AG04450 (cell line): ENCODE data around the gene BRSK2. TPM values are rescaled to one million over a fixed set of nuclear protein-coding genes. Genes with fewer than 3 reads are reported as not detected.

Experiments used
- CTCF ChIA-PET: fragments of 300-600, 350-600 bp; formaldehyde crosslinking; extraction: SDS; loops from one replicate; lab custom pipeline; 2022; ENCODE audit warnings: antibody characterized with exemption, inconsistent platforms; lab: Charles Lee
- POLR2A ChIA-PET: fragments of 350-600 bp; formaldehyde crosslinking; extraction: SDS; loops from one replicate; lab custom pipeline; 2021; ENCODE audit warnings: antibody characterized with exemption, inconsistent platforms; lab: Yijun Ruan, JAX
- DNase-seq: peaks from one replicate; pipeline ENCODE4 v3.0.0-alpha.2; 2011; ENCODE audit warnings: low read depth, low spot score
- H3K27ac ChIP-seq: one replicate; pipeline ENCODE4 v1.5.1; 2012; ENCODE audit warnings: low read depth, low read length, control low read depth
- H3K27me3 ChIP-seq: one replicate; pipeline ENCODE4 v1.6.0; 2012; ENCODE audit warnings: low read length; ENCODE audit not compliant: control insufficient read depth, insufficient read depth
- H3K4me3 ChIP-seq: 2 replicates; pipeline ENCODE4 v1.5.1; 2011; ENCODE audit warnings: mild to moderate bottlenecking, low read depth, low read length, control low read depth
- H3K9me3 ChIP-seq: 2 replicates; pipeline ENCODE4 v1.5.1; 2012; ENCODE audit warnings: low read length; ENCODE audit not compliant: control insufficient read depth, insufficient read depth
- polyA plus RNA-seq: library from polyadenylated mRNA; depleted of rRNA; stranded (reverse); fragments of >200 nt; gene quantifications from 2 replicates; pipeline ENCODE4 v1.2.3, GENCODE V29; 2011
- TF ChIP-seq, protein P1 (sequence below): IDR thresholded peaks from 2 replicates; pipeline ENCODE4 v1.5.1; 2011; ENCODE audit warnings: low read depth, low read length, control low read depth, inconsistent platforms

BRSK2 gene
- polyA plus RNA-seq, 1 experiment = 0.11 TPM

DNA sequence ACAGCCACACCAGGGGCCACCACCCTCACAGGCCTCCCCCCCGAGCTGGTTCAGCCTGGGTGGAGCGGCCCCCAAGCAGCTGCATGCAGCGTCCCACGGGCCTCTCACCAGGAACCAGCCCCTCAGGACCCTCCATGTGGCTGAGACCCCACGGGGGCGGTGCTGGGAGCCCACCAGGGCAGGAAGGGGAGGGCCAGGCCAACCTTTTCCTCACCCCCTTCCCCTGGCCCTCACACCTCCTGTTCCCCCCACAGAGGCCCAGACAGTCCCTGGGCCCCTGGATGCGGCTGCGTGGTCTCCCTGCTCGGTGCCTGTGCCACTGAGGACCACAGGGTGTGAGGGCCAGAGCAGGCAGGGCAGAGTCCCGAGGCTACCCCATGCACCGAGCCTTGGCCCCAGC lies 50.3 kb downstream of the BRSK2 start:
- Histone ChIP-seq H3K4me3 (no peak overlapping the region), H3K27ac (no peak overlapping the region), H3K9me3 (no peaks in the 10 kb centered on the region; the same call in 1 of the 2 replicates), H3K27me3 (no peaks in the 10 kb centered on the region)
- TF ChIP-seq, protein P1, sequence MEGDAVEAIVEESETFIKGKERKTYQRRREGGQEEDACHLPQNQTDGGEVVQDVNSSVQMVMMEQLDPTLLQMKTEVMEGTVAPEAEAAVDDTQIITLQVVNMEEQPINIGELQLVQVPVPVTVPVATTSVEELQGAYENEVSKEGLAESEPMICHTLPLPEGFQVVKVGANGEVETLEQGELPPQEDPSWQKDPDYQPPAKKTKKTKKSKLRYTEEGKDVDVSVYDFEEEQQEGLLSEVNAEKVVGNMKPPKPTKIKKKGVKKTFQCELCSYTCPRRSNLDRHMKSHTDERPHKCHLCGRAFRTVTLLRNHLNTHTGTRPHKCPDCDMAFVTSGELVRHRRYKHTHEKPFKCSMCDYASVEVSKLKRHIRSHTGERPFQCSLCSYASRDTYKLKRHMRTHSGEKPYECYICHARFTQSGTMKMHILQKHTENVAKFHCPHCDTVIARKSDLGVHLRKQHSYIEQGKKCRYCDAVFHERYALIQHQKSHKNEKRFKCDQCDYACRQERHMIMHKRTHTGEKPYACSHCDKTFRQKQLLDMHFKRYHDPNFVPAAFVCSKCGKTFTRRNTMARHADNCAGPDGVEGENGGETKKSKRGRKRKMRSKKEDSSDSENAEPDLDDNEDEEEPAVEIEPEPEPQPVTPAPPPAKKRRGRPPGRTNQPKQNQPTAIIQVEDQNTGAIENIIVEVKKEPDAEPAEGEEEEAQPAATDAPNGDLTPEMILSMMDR = no peak
- POLR2A ChIA-PET = no interaction called here
- CTCF ChIA-PET = no interaction called here
- no peak for DNase-seq

DNA sequence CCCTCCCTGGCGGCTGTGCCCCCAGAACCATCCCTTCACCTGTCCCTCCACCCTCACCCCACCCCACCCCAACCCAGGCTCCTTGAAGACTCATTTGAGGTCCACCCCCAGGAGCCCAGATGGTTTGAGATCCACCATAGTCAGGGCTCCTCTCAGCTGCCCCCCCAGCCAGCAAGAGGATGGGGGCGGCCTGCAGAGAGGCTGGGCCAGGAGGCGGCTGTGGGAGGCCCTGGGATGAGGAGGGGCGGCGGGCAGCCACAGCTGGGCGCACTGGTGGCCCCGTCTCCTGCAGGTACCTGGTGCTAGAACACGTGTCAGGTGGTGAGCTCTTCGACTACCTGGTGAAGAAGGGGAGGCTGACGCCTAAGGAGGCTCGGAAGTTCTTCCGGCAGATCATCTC lies 50.8 kb downstream of the BRSK2 start:
- H3K27me3 ChIP-seq = no peaks in the 10 kb centered on the region
- no peak overlapping the region for H3K4me3 ChIP-seq
- TF ChIP-seq, protein P1 = no peak
- POLR2A ChIA-PET = interaction anchor here (0.6 kb wide), 1 partner anchor 83 kb away, joined by 4 read pairs; no protein-coding TSS in a partner anchor
- CTCF ChIA-PET = no interaction called here
- DNase-seq = no peak
- H3K9me3 ChIP-seq = no peaks in the 10 kb centered on the region; the same call in 1 of the 2 replicates
- no peak overlapping the region for H3K27ac ChIP-seq

DNA sequence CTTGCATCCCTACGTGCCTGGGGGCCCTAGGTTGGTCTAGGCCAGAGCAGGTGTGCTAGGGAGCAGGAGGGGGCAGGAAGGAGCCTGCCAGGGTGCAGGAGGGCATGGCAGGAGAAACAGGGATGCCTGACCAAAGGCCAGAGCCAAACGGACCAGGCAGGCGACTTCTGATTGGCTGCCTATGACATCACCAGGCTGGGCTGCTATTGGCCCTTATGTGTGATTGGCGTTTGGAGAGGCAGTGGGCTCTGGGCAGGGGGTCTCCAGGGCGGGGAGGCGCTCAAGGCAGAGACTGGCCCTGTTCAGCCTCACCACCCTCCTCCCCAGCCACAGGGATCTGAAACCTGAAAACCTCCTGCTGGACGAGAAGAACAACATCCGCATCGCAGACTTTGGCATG lies 52.4 kb downstream of the BRSK2 start:
- no peak overlapping the region for H3K4me3 ChIP-seq
- TF ChIP-seq, protein P1 = no peak
- ChIA-PET CTCF (no interaction called here), POLR2A (no interaction called here)
- no peak overlapping the region for H3K27ac ChIP-seq
- no peaks in the 10 kb centered on the region for H3K27me3 ChIP-seq
- H3K9me3 ChIP-seq = no peaks in the 10 kb centered on the region; the same call in 1 of the 2 replicates
- DNase-seq = no peak

DNA sequence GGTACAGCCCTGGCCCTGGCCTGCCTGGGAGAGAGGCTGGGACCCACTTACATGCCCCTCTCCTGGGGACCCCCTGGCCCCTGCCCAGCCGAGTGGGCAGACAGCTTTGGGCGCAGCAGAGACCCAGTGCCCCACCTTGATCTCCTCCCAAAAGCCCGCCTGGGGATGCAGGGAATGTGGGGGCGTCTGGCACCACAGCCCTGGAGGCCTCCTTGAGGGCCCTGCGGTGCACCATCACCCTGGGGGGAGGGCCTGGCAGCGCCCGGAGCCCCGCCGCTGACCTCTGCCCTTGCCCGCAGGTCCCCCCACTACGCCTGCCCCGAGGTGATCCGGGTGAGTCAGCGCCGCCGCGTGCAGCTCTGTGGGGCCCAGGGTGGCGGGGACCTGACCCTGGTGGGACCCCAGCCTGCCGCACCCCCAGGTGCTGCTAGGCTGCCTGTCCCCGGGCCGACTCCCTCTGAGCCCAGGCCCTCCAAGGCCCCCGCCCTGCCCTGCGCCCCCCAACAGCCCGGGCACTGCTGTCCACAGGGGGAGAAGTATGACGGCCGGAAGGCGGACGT lies 53.2 kb downstream of the BRSK2 start:
- Histone ChIP-seq H3K27ac (no peak overlapping the region), H3K4me3 (no peak overlapping the region), H3K27me3 (no peaks in the 10 kb centered on the region), H3K9me3 (no peaks in the 10 kb centered on the region; the same call in 1 of the 2 replicates)
- POLR2A ChIA-PET = no interaction called here
- TF ChIP-seq, protein P1 = no peak
- DNase-seq = no peak
- CTCF ChIA-PET = no interaction called here

DNA sequence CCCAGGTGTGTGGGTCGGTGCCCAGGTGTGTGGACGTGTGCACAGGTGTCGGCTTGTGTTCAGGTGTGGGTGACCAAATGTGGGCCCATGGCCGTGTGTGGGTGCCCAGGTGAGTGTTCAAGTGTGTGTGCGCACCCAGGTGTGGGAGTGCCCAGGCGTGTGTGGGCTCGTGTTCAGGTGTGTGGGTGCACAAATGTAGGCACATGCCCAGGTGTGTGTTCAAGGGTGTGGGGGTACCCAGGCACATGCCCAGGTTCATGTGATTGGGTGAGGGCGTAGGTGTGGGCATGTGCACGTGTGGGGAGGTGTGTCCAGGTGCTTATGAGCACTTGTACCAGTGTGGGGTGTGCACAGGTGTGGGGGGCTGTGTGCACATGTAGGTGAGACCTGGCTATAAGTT lies 54.0 kb downstream of the BRSK2 start:
- Histone ChIP-seq H3K9me3 (no peaks in the 10 kb centered on the region; the same call in 1 of the 2 replicates), H3K4me3 (no peak overlapping the region), H3K27me3 (no peaks in the 10 kb centered on the region), H3K27ac (no peak overlapping the region)
- CTCF ChIA-PET = no interaction called here
- TF ChIP-seq, protein P1 = no peak
- POLR2A ChIA-PET = no interaction called here
- no peak for DNase-seq
